HepG2 (cell line): Measurements from ENCODE around the gene BRAF. TPM values are rescaled to one million over a fixed set of nuclear protein-coding genes. Genes with fewer than 3 reads are reported as not detected.

Experiments
- GATA4 ChIP-seq: sonication (generic); IDR thresholded peaks from 2 replicates; pipeline ENCODE4 v1.6.1; 2016; ENCODE audit warnings: antibody characterized with exemption, low read depth, borderline replicate concordance
- ZBTB2 ChIP-seq: sonication (generic); formaldehyde crosslinking; IDR thresholded peaks from 2 replicates; pipeline ENCODE4 v1.8.0; 2022; ENCODE audit warnings: low read depth, missing genetic modification reagents
- ZBTB40 ChIP-seq, 2 experiments: fragments of 450-650 bp in 1 of 2; sonication (generic) in 1 of 2; formaldehyde crosslinking in 1 of 2; IDR thresholded peaks; 2 replicates each; pipeline versions ENCODE4 v1.6.1 to v1.8.0; 2016 to 2022; ENCODE audit warnings: antibody characterized with exemption in 1 of 2, mild to moderate bottlenecking in 1 of 2, missing genetic modification reagents in 1 of 2
- ZNF451 ChIP-seq: sonication (generic); formaldehyde crosslinking; IDR thresholded peaks from 2 replicates; pipeline ENCODE4 v1.5.0; 2020; ENCODE audit warnings: mild to moderate bottlenecking, missing genetic modification reagents
- ZNF503 ChIP-seq: sonication (generic); formaldehyde crosslinking; IDR thresholded peaks from 2 replicates; pipeline ENCODE4 v1.4.0; 2020; ENCODE audit warnings: missing genetic modification reagents
- polyA plus RNA-seq, 8 experiments: library from polyadenylated mRNA; depleted of rRNA in 3 of 8; stranded (reverse) in 7 of 8; unstranded in 1 of 8; fragments of >200 nt; fragmentation: Illumina TruSeq in 4 of 8; extraction: Trizol in 4 of 8; gene quantifications; 2 replicates each; pipeline versions ENCODE4 v1.2.1 to v1.2.3, GENCODE V29; 2011 to 2016; ENCODE audit warnings: low read depth in 4 of 8, missing spikeins in 1 of 8, mixed read lengths in 1 of 8; ENCODE audit not compliant: insufficient read depth in 1 of 8
- total RNA-seq, 5 experiments: library from RNA; depleted of rRNA; stranded (reverse); fragments of >200 nt; fragmentation: Illumina TruSeq; extraction: Trizol; gene quantifications; 2 replicates each; pipeline ENCODE4 v1.2.3, GENCODE V29; 2016; ENCODE audit warnings: low read depth in 1 of 5
- TF ChIP-seq, protein P1 (sequence below): sonication (generic); formaldehyde crosslinking; IDR thresholded peaks from 2 replicates; pipeline ENCODE4 v1.9.0; 2021; ENCODE audit warnings: mild to moderate bottlenecking, missing genetic modification reagents
- TF ChIP-seq, protein P2 (sequence below): sonication (generic); formaldehyde crosslinking; conservative IDR thresholded peaks from 2 replicates; pipeline ENCODE4 v1.4.0; 2020; ENCODE audit warnings: missing genetic modification reagents

Gene BRAF
- total and polyA plus RNA-seq, 2 of the 13 experiments (the other 11 are each of a cell fraction or from before 2014, with no cell fraction given) = 12.5 to 13.4 TPM

- TF ChIP-seq ZBTB40 (IDR thresholded peaks at IDR 0.05) (no peak), ZBTB40 (CRISPR knock-in tag; IDR thresholded peaks at IDR 0.05) (no peak), ZNF503 (CRISPR knock-in tag) (no peak), ZBTB2 (CRISPR knock-in tag) (no peak), ZNF451 (CRISPR knock-in tag) (no peak), GATA4 (no peak)
- TF ChIP-seq, protein P1, sequence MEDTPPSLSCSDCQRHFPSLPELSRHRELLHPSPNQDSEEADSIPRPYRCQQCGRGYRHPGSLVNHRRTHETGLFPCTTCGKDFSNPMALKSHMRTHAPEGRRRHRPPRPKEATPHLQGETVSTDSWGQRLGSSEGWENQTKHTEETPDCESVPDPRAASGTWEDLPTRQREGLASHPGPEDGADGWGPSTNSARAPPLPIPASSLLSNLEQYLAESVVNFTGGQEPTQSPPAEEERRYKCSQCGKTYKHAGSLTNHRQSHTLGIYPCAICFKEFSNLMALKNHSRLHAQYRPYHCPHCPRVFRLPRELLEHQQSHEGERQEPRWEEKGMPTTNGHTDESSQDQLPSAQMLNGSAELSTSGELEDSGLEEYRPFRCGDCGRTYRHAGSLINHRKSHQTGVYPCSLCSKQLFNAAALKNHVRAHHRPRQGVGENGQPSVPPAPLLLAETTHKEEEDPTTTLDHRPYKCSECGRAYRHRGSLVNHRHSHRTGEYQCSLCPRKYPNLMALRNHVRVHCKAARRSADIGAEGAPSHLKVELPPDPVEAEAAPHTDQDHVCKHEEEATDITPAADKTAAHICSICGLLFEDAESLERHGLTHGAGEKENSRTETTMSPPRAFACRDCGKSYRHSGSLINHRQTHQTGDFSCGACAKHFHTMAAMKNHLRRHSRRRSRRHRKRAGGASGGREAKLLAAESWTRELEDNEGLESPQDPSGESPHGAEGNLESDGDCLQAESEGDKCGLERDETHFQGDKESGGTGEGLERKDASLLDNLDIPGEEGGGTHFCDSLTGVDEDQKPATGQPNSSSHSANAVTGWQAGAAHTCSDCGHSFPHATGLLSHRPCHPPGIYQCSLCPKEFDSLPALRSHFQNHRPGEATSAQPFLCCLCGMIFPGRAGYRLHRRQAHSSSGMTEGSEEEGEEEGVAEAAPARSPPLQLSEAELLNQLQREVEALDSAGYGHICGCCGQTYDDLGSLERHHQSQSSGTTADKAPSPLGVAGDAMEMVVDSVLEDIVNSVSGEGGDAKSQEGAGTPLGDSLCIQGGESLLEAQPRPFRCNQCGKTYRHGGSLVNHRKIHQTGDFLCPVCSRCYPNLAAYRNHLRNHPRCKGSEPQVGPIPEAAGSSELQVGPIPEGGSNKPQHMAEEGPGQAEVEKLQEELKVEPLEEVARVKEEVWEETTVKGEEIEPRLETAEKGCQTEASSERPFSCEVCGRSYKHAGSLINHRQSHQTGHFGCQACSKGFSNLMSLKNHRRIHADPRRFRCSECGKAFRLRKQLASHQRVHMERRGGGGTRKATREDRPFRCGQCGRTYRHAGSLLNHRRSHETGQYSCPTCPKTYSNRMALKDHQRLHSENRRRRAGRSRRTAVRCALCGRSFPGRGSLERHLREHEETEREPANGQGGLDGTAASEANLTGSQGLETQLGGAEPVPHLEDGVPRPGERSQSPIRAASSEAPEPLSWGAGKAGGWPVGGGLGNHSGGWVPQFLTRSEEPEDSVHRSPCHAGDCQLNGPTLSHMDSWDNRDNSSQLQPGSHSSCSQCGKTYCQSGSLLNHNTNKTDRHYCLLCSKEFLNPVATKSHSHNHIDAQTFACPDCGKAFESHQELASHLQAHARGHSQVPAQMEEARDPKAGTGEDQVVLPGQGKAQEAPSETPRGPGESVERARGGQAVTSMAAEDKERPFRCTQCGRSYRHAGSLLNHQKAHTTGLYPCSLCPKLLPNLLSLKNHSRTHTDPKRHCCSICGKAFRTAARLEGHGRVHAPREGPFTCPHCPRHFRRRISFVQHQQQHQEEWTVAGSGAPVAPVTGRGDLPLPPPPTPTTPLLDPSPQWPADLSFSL (CRISPR knock-in tag) = no peak
- TF ChIP-seq, protein P2, sequence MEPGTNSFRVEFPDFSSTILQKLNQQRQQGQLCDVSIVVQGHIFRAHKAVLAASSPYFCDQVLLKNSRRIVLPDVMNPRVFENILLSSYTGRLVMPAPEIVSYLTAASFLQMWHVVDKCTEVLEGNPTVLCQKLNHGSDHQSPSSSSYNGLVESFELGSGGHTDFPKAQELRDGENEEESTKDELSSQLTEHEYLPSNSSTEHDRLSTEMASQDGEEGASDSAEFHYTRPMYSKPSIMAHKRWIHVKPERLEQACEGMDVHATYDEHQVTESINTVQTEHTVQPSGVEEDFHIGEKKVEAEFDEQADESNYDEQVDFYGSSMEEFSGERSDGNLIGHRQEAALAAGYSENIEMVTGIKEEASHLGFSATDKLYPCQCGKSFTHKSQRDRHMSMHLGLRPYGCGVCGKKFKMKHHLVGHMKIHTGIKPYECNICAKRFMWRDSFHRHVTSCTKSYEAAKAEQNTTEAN (CRISPR knock-in tag) = no peak
Measured at GRCh38 chr7:140924821-140925421, at the start of gene BRAF (continued).
